ENCODE measurements around the gene HOMER2.

The HOMER2 gene

DNA sequence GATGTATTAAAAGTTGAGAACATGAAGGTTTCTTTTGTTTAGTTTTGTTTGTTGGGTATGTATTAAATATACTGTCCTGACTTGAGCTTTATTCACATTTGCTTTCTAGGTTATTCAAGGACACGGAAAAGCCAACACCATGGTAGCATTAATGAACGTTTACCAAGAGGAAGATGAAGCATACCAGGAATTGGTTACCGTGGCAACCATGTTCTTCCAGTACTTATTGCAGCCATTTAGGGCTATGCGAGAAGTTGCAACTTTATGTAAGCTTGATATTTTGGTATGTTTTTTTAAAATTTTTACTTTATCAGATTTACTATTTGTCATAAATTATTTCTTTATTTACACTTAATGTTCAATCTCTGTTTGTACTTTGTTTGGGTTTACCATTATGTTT lies 139.5 kb downstream of the HOMER2 start:
- H3K4me3 ChIP-seq (ENCODE audit: low read length): no peak overlapping the region
- H3F3A ChIP-seq (ENCODE audit: control insufficient read depth, insufficient read depth): peaks cover 12% of the 10 kb centered on the region
- no peaks in the 10 kb centered on the region for H3K9me3 ChIP-seq (ENCODE audit: control insufficient read depth, insufficient read depth, low read length)
- H3K9me2 ChIP-seq (replicated peaks; ENCODE audit: control insufficient read depth, low read length): no peaks in the 10 kb centered on the region
- H3K27me3 ChIP-seq (ENCODE audit: control insufficient read depth, low read length): no peaks in the 10 kb centered on the region
- peaks cover 4% of the 10 kb centered on the region; the same call in 1 of the 2 replicates for H4K20me1 ChIP-seq (ENCODE audit: control insufficient read depth, insufficient read depth, low read depth, low read length)
- peaks cover 22% of the 10 kb centered on the region for H3K4me1 ChIP-seq (ENCODE audit: control insufficient read depth, low read length)
- H3K27ac ChIP-seq (ENCODE audit: low read depth, low read length): no peak overlapping the region
- TF ChIP-seq, protein P1, sequence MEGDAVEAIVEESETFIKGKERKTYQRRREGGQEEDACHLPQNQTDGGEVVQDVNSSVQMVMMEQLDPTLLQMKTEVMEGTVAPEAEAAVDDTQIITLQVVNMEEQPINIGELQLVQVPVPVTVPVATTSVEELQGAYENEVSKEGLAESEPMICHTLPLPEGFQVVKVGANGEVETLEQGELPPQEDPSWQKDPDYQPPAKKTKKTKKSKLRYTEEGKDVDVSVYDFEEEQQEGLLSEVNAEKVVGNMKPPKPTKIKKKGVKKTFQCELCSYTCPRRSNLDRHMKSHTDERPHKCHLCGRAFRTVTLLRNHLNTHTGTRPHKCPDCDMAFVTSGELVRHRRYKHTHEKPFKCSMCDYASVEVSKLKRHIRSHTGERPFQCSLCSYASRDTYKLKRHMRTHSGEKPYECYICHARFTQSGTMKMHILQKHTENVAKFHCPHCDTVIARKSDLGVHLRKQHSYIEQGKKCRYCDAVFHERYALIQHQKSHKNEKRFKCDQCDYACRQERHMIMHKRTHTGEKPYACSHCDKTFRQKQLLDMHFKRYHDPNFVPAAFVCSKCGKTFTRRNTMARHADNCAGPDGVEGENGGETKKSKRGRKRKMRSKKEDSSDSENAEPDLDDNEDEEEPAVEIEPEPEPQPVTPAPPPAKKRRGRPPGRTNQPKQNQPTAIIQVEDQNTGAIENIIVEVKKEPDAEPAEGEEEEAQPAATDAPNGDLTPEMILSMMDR (IDR thresholded peaks at IDR 0.05; ENCODE audit: low read depth, low read length, poor library complexity, severe bottlenecking): no peak
- TF ChIP-seq EZH2phosphoT487 (IDR thresholded peaks at IDR 0.05; ENCODE audit: borderline replicate concordance, low read length): no peak
- H3K4me2 ChIP-seq (ENCODE audit: low read length): no peak overlapping the region
- peaks cover 59% of the 10 kb centered on the region for H3K36me3 ChIP-seq (ENCODE audit: control insufficient read depth, low read length)
- H3K79me2 ChIP-seq (ENCODE audit: control insufficient read depth, low read length): peaks cover 67% of the 10 kb centered on the region

DNA sequence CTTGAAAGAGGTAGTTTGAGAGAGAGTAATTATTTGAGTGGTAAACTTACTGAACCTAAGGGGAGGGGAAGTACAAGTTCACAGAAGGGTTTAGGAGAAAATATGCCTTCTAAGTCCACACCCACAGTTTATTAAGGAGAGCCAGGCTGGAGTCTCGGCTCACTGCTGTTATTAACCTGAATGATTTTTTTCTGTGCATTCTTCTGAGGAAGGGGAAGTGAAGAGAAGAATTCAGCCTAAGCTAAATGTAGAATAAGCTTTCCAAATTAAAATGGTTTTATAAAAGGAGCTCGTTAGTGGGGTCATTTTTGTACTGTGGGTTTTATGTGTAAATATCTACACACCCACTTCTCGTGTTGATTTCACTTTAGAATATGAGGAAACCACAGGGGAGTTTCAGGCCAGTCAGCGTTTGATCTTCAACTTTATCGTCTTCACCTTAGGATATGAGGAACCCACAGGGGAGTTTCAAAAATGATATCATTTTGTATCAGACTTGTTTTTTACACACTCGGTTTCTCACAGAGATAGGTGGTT lies 141.6 kb downstream of the HOMER2 start:
- Histone ChIP-seq H3K4me3 (ENCODE audit: low read length) (peak overlapping the region; percentile 92), H3F3A (ENCODE audit: control insufficient read depth, insufficient read depth) (peaks cover 31% of the 10 kb centered on the region), H3K27me3 (ENCODE audit: control insufficient read depth, low read length) (no peaks in the 10 kb centered on the region), H3K4me1 (ENCODE audit: control insufficient read depth, low read length) (peaks cover 42% of the 10 kb centered on the region), H3K79me2 (ENCODE audit: control insufficient read depth, low read length) (peaks cover 59% of the 10 kb centered on the region), H3K9me2 (replicated peaks; ENCODE audit: control insufficient read depth, low read length) (no peaks in the 10 kb centered on the region), H4K20me1 (ENCODE audit: control insufficient read depth, insufficient read depth, low read depth, low read length) (peaks cover 4% of the 10 kb centered on the region; the same call in 1 of the 2 replicates), H3K9me3 (ENCODE audit: control insufficient read depth, insufficient read depth, low read length) (no peaks in the 10 kb centered on the region), H3K4me2 (ENCODE audit: low read length) (peak overlapping the region; percentile 70), H3K36me3 (ENCODE audit: control insufficient read depth, low read length) (peaks cover 40% of the 10 kb centered on the region), H3K27ac (ENCODE audit: low read depth, low read length) (peak overlapping the region; percentile 80)
- TF ChIP-seq, protein P1 (IDR thresholded peaks at IDR 0.05; ENCODE audit: low read depth, low read length, poor library complexity, severe bottlenecking): no peak
- TF ChIP-seq EZH2phosphoT487 (IDR thresholded peaks at IDR 0.05; ENCODE audit: borderline replicate concordance, low read length): no peak

DNA sequence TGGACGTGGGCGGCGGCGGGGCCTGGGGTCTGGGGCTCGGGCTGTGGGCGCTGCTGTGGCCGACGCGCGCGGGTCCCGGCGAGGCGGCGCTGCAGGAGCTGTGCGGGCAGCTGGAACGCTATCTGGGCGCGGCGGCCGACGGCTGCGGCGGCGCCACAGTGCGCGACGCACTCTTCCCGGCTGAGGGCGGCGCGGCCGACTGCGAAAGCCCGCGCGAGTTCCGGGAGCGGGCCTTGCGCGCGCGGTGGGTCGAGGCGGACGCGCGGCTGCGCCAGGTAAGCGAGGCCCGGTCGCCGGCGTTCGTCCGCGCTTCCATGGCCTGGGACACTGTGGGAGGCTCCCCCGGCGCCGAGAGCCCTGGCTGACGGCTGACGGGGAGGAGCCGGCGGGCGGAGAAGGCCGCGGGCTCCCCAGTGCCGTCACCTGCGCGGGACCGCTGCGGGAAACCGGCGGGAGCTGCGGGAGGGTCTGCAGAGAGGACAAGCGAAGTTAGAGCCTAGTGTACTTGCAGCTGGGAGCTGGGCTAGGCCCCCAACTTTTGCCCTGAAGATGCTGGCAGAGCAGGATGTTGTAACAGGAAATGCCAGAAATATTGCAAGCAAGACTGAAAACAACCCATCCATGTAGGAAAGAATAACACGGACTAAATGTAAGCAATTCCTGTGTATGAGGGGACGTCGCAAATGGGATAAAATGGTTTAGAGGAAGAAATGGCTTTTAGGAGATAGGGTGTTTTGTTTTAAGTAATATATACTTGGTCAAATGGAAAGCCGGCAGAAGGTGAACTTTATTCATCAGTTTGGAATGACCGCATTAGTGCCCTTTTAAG lies 142.2 kb downstream of the HOMER2 start:
- Histone ChIP-seq H3K4me2 (ENCODE audit: low read length) (peak overlapping the region; percentile 70), H3F3A (ENCODE audit: control insufficient read depth, insufficient read depth) (peaks cover 34% of the 10 kb centered on the region), H3K4me3 (ENCODE audit: low read length) (peak overlapping the region; percentile 92), H3K9me3 (ENCODE audit: control insufficient read depth, insufficient read depth, low read length) (no peaks in the 10 kb centered on the region), H3K27me3 (ENCODE audit: control insufficient read depth, low read length) (no peaks in the 10 kb centered on the region), H3K79me2 (ENCODE audit: control insufficient read depth, low read length) (peaks cover 52% of the 10 kb centered on the region), H3K36me3 (ENCODE audit: control insufficient read depth, low read length) (peaks cover 33% of the 10 kb centered on the region), H3K4me1 (ENCODE audit: control insufficient read depth, low read length) (peaks cover 49% of the 10 kb centered on the region), H3K27ac (ENCODE audit: low read depth, low read length) (peak overlapping the region; percentile 80), H3K9me2 (replicated peaks; ENCODE audit: control insufficient read depth, low read length) (no peaks in the 10 kb centered on the region), H4K20me1 (ENCODE audit: control insufficient read depth, insufficient read depth, low read depth, low read length) (peaks cover 4% of the 10 kb centered on the region; the same call in 1 of the 2 replicates)
- no peak for TF ChIP-seq EZH2phosphoT487 (IDR thresholded peaks at IDR 0.05; ENCODE audit: borderline replicate concordance, low read length)
- TF ChIP-seq, protein P1 (IDR thresholded peaks at IDR 0.05; ENCODE audit: low read depth, low read length, poor library complexity, severe bottlenecking): peak; percentile 12
